GM15510 (cell line): ENCODE results near the gene TRIOBP.

ENCODE experiments used
- POLR2A ChIP-seq: IDR thresholded peaks from 3 replicates; pipeline ENCODE4 v1.6.1; 2011; ENCODE audit warnings: borderline replicate concordance; ENCODE audit not compliant: insufficient read length; ENCODE audit errors: extremely low read depth

Gene TRIOBP

DNA sequence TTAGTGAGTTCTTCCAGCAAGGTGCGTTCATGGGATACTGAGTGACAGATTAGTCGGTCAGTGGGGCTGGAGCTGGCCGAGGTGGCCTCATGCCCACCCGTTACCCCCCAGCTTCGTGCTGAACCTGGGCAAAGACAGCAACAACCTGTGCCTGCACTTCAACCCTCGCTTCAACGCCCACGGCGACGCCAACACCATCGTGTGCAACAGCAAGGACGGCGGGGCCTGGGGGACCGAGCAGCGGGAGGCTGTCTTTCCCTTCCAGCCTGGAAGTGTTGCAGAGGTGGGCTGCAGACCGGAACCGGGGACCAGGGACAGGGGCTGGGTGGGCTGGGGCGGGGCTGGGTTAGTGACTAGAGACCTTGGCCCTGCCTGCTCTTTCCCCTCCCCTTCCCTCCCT lies 18.5 kb upstream of the TRIOBP start:
- no peak for TF ChIP-seq POLR2A

DNA sequence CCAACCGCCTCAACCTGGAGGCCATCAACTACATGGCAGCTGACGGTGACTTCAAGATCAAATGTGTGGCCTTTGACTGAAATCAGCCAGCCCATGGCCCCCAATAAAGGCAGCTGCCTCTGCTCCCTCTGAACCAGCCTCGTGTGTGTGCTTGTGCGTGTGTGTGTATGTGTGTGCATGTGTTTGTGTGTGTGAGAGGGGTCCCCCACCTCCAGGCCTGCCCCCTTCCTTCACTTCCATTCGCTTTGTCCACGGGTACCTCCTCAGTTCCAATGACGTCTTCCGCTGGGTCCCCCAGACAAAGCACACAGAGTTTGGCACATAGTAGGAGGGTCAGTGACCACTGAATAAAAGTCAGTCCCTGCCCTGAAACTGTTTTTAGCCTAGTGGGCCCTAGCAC lies 17.2 kb upstream of the TRIOBP start:
- TF ChIP-seq POLR2A = no peak

DNA sequence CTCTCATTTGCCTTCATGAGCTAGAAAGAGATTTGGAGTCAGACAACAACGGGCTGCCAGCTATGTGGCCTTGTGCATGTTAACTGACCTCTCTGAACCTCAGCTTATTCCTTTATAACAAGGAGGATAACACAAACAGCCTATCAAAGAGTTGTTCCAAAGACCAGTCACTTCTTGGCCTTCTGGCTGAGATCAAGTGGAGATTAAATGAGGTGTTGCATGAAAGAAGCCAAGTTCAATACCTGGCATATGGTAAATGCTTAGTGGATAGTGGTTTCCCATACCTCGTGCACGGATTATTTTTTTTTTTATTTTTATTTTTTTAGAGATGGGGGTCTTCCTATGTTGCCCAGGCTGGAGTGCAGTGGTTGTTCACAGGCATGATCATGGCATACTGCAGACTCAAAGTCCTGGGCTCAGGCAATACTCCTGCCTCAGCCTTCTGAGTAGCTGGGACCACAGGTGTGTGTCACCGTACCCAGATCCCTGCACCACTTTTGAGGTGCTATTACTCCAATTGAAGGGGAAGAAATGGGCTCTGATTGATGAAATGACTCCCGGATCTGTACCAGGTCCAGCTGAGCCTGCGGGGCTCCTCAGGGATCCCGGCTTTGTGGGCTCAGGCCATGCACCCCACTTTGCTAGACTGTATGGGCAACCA lies 16.5 kb upstream of the TRIOBP start:
- TF ChIP-seq POLR2A = no peak

DNA sequence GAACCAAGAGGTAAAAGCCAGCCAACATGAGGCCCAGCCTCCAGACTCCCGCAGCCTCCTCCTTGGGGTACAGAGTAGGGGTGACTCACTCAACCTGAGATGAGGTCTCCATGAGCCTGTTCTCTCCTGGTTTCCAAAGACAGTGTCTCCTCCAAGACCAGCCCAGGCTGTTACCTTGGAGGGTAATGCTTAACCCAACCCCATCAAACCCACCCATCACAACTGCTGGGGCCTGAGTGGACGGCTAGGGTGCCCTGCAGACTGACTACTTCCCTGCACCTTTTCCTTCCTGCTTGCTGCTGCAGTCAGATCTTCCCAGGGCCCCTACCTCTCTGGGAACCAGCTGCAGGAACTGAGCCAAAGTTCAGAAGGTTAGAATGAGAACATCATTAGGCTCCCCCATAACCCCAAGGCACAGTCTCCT lies 15.8 kb upstream of the TRIOBP start:
- TF ChIP-seq POLR2A = no peak

DNA sequence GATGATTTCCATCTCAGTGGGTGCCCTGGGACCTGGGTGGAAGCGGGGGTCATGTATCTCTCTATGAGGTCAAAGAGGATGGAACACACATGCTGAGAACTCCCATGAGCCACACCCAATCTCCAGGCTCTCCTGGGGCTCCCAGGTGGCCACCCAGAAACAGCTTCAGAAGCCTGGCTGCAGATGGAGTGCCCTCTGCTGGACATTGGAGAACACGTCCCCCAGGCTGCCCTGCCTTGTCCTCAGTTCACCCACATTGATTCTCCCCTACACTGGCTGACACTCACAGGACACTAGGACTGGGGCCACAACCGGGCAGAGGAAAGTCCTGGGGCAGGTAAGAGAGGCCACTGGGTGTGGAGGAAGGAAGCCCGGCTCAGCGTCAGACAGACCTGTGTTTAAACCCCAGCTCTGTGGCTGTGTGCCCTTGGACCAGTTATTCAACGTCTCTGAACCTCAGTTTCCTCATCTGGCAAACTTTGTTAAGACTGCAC lies 15.2 kb upstream of the TRIOBP start:
- TF ChIP-seq POLR2A = no peak

DNA sequence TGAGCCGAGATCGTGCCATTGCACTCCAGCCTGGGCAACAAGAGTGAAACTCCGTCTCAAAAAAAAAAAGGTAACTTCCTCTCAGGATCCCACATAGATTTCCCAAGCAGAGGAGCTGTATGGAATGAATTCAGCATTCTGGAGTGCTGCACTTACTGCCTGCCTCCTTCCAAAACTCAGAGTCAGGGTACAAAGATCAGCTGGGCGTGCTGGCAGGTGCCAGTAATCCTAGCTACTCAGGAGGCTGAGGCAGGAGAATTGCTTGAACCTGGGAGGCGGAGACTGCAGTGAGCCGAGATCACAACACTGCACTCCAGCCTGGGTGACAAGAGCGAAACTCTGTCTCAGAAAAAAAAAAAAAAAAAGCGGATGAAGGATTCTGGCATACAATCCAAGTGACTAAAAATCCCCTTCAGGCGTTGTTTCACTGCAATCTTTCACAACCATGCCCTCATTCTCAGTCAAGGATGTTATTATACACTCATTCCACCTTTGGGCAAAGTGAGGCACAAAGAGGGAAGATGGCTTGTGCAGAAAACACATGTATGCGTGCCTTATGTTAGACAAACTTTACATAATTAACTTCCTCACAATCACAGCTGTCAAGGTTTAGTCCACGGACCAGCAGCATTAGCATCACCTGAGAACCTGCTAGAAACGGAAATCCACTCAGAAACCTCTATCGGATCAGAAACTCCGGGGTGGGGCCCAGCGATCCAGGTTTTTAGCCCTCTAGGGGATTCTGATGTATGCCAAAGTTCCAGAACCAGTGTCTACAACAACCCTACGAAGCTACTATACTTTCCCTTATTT lies 11.8 kb upstream of the TRIOBP start:
- TF ChIP-seq POLR2A = no peak

DNA sequence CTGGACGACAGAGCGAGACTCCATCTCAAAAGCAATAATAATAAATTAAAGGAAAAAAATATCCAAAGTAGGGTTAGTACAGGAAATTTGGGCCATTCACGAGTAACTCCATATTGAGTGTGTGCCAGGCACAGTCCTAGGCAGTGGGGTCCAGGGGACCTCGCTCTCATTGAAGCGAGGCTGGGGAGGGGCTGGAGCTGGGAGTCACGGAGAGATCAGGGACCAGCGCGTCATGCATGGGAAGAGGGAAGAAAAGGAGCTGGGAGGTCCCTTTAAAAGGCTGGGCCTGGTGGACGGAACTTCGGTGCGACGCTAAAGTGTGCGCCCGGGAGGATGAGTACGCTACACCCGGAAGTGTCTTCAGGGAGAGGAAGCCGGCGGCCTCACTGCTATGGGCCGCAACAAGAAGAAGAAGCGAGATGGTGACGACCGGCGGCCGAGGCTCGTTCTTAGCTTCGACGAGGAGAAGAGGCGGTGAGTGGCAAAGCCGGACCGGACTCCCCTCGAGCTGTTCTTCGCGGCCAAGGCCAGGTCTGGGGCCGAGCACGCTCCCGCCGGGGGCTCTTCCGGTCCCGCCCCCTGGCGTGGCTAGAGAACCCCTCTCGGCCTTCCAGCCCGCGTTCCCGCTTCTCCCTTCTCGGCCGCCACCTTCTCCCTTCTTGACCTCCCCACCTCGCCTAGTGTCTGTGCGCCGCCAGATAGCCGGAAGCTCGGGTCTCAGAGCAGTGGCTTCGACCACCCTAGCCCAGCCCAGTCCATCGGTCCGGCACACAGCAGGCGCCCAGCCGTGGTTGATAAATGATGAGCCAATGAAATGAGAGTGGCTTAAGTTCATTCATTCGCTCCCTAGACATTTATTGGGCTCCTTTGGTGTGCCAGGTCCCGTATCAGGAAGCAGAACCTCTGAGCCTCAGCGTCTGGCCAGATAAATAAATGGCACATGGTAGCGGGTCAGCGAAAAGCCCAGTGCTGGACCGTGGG lies 10.6 kb upstream of the TRIOBP start, which contains the start of gene NOL12:
Gene NOL12 (plus strand): TSS at position 342 of the 981 bp plus-strand sequence. CDS start 50 bp downstream, at position 392.
- TF ChIP-seq POLR2A = peak; percentile 68

DNA sequence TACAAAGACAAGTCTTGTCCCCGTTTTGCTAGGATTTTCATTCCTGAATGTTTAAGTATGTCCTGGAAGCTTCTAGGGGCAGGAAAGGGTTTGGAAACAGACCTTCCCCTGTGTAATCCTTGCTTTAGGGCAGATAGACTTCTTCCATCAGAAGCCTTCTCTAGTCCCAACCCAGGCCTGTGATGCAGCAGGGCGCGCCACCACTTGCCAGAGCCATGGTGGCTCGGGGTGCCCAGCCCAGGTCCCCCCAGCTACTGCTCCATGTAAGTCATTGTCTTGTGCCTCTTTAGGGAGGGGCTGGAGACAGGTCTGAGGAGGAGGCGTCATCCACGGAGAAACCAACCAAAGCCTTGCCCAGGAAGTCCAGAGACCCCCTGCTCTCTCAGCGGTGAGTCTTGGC lies 6.4 kb upstream of the TRIOBP start:
- no peak for TF ChIP-seq POLR2A

DNA sequence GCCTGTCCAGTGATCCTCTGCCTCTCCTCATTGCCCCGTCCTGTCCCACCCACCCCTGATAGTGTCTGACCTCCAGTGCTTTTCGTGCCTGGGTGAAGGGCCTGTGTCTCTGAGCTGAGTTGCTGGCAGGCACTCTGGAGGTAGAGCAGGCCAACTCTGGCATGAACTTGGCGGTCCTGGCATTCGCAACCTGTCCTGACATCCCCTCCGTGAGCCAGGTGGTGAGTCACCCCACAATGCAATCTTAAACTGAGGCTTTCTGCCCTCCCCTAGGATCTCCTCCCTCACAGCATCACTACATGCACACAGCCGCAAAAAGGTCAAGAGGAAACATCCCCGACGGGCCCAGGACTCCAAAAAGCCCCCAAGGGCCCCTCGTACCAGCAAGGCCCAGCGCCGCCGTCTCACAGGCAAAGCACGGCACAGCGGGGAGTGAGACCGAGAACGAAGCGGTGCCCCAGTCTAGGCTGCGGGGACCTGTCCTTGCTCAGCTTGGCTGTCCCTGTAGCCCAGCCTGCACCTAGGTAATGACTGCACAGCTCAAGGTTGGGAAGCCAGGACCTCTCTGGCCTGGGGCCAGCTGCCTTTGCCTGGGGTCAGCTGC lies 5.8 kb upstream of the TRIOBP start:
- TF ChIP-seq POLR2A = no peak

DNA sequence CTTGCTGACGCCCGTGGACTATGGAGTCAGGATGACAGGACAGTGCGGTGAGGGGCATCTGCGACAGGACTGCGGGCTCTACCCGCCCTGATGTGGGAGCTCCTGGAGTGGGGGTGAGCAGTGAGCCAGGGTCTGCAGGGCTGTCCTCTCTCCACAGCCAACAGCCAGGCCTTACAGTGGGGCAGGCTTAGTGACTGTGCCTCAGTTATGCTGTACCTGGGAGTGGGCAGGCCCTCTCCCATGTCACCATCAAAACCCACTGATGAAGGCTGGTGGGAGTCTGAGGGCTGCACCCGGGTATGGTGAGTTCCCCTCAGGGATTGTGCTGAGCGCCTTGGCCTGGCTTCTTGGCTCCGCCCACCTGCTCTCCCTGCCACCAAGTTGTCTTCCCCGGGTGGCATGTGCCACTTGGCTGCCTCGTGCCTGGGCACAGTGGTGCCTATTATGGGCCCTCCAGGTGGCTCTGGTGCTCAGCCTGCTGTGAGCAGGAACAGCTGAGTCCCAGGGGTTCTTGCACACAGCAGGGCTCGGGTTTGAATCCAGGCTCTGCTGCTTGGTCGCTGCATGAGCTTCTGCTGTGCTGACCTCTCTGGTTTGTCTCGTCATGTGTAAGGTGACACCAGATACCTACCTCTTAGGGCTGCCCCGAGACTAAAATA lies 4.1 kb upstream of the TRIOBP start:
- TF ChIP-seq POLR2A = no peak

DNA sequence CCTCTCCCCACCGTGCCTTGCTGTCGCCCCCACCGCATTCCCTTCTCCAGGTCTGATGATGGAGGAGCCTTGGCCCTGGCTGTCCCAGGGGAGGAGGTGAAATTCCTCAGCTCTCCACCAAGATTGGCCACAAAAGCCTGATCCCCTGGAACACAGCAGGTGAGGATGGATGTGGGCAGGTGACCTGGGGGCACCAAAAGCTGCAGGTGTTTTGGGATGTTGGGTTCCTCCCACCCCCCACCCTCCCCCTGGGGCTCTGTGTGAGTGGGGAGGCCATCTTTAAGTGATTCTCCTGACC lies 639 bp downstream of the TRIOBP start:
- TF ChIP-seq POLR2A = no peak

DNA sequence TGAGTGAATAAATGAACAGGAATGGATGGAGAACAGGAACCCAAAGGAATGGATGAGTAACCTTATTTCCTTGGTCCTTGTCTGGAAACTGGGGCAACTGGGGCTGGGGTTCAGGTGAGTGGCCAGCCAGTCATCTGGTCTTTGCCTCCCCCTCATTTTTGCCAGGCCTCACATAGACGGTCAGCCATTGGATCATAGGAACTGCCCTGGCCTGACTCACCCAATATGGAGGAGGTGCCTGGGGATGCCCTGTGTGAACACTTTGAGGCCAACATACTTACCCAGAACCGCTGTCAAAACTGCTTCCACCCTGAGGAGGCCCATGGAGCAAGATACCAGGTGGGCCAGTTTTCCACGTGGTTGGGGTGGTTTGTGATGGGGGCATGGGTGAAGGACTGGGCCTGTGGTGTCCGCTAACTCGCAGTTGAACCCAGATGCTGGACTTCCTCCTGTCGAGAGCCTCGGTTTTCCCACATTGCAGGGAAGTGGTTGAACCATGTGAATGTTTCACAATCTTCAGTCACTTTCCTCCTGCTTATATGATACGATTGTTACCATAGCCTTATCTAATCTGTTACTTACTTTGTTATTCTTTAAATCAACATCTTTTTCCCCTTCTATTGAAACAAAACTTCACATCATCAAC lies 4.4 kb downstream of the TRIOBP start:
- no peak for TF ChIP-seq POLR2A

DNA sequence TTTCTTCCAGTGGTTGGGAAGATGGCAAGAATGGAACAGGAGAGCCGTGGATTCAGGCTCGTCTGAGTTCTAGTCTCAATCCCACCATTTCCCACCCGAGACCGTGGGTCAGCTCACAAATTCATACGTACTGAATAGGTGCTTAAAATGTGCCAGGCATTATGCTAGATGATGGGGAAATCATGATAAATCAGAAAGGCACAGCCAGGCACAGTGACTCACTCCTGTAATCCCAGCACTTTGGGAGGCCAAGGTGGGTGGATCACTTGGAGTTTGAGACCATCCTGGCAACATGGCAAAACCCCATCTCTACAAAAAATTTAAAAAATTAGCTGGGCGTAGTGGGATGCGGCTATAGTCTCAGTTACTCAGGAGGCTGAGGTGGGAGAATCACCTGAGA lies 7.1 kb downstream of the TRIOBP start:
- TF ChIP-seq POLR2A = no peak
